IgD-negative memory B cell (primary cell): ENCODE results near the gene GALNT10. TPM values are rescaled to one million over a fixed set of nuclear protein-coding genes. Genes with fewer than 3 reads are reported as not detected.

Experiments
- H3K27ac Mint-ChIP-seq, 3 donors: one replicate each; pipeline ENCODE4 v1.8.0; 2020 to 2022; ENCODE audit warnings: mild to moderate bottlenecking in 3 of 3, mixed read lengths in 3 of 3, moderate library complexity in 1 of 3
- H3K27me3 Mint-ChIP-seq: one replicate; pipeline ENCODE4 v1.8.0; 2021; ENCODE audit warnings: mixed read lengths
- H3K36me3 Mint-ChIP-seq: one replicate; pipeline ENCODE4 v1.8.0; 2020; ENCODE audit warnings: mild to moderate bottlenecking, mixed read lengths
- H3K4me1 Mint-ChIP-seq, 3 donors: one replicate each; pipeline ENCODE4 v1.8.0; 2020 to 2022; ENCODE audit warnings: mixed read lengths in 3 of 3, mild to moderate bottlenecking in 1 of 3
- H3K4me3 Mint-ChIP-seq, 4 donors: one replicate each; pipeline ENCODE4 v1.8.0; 2020 to 2022; ENCODE audit warnings: mild to moderate bottlenecking in 4 of 4, mixed read lengths in 4 of 4, moderate library complexity in 3 of 4
- H3K9me3 Mint-ChIP-seq, 3 donors: one replicate each; pipeline ENCODE4 v1.8.0; 2020 to 2021; ENCODE audit warnings: mixed read lengths in 3 of 3, mild to moderate bottlenecking in 1 of 3
- polyA plus RNA-seq: library from polyadenylated mRNA; unstranded; fragments of 300-500 nt; fragmentation: Illumina TruSeq; gene quantifications from one replicate; pipeline ENCODE4 v1.2.3, GENCODE V29; 2021

Gene GALNT10
- polyA plus RNA-seq, 1 donor from 2014 or later, result 25.0 TPM

DNA sequence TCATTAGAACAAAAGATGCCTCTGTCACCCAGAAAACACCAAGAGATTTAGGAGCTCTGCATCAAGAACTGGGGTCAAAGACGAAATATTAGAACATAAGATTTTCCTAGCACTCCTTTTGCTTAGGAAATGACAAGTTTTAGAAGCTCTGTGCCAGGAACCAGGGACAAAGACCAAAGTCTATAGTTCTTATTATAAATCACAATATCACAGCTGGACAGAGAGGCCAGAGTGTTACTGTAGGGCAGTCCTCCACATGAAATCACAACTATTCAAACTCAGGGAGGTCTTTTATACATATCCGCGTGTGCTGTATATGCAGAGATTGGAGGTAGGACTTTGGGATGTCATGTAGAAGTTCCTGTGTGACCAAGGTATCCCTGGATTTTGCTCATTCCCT, 138.5 kb downstream of the GALNT10 start:
- no peak overlapping the region for H3K27ac Mint-ChIP-seq
- no peaks in the 10 kb centered on the region for H3K27me3 Mint-ChIP-seq
- peaks cover 0 to 4% (median 2%) of the 10 kb centered on the region in 3 donors for H3K4me1 Mint-ChIP-seq
- peaks cover 6% of the 10 kb centered on the region for H3K36me3 Mint-ChIP-seq
- no peaks in the 10 kb centered on the region for H3K9me3 Mint-ChIP-seq
- H3K4me3 Mint-ChIP-seq, result no peak overlapping the region

DNA sequence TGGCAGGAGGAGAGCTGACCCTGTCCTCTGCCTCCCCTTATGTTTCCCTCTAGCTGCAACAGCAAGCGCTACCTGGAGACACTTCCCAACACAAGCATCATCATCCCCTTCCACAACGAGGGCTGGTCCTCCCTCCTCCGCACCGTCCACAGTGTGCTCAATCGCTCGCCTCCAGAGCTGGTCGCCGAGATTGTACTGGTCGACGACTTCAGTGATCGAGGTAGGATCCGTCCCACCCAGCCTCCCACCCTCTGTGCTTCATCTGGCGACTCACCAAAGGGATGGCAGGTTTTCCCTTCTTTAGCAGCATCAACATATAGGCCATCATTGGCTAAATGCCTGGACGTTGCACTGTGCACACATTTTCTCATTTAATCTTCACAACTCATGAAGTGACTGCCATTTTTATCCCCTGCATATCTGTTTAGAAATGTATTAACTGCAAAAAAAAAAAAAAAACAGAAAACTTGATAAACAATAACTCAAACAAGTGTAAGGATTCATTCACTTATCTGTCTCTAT, 139.0 kb downstream of the GALNT10 start:
- Mint-ChIP-seq H3K27ac (no peak overlapping the region), H3K27me3 (no peaks in the 10 kb centered on the region), H3K4me3 (no peak overlapping the region), H3K4me1 (peaks cover 0 to 4% (median 0%) of the 10 kb centered on the region in 3 donors), H3K36me3 (peaks cover 2% of the 10 kb centered on the region), H3K9me3 (no peaks in the 10 kb centered on the region)

DNA sequence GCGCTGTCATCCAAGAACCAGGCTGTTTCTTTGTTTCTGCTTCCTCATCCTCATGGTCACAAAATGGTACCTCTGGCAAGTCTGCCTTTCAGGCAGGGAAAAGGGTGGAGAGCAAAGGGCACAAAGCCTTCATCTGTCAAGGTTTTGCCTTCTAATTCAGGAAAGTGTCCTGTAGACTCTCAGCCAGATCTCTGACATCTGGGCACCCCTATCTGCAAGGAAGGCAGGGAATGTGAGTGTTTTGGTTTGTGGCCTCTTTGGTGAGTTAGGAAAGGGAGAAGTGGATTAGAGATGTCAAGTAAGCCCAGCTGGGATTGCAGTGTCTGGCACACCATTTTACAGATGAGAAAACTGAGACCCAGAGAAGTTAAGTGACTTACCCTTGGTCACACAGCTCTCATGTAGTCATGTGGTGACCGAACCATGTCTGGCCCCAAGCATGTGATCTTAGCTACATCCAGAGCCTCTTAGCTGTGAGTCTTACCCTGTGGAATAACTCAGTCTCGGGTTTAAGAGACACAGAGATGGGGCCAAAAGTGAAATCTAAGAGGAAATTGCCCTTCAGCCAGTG, 139.6 kb downstream of the GALNT10 start:
- Mint-ChIP-seq H3K27ac (no peak overlapping the region), H3K9me3 (no peaks in the 10 kb centered on the region), H3K36me3 (peaks cover 2% of the 10 kb centered on the region), H3K27me3 (no peaks in the 10 kb centered on the region), H3K4me1 (peaks cover 0 to 4% (median 0%) of the 10 kb centered on the region in 3 donors), H3K4me3 (peak overlapping the region in 1 of 4 donors; percentile 63)

DNA sequence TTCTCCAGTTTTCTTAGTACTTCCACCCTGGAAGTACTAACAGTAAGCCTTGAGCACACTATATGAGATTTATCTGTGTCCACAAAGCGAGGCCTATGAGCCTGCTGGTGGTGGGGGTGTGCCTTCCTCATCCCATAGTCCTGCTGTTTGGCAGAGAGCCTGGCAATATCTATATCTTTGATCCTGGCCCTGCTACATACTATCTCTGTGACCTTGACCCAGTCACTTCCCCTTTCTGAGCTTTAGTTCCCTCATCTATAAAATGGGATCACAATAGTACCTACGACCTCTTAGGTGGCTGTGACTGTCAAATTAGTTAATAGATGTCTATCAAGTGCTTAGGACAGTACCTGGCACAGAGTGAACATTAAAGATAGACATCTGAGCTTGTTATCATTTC, 140.7 kb downstream of the GALNT10 start:
- Mint-ChIP-seq H3K4me1 (peaks cover 0 to 4% (median 0%) of the 10 kb centered on the region in 3 donors), H3K9me3 (no peaks in the 10 kb centered on the region), H3K27ac (no peak overlapping the region), H3K36me3 (peaks cover 2% of the 10 kb centered on the region), H3K27me3 (no peaks in the 10 kb centered on the region), H3K4me3 (no peak overlapping the region)

DNA sequence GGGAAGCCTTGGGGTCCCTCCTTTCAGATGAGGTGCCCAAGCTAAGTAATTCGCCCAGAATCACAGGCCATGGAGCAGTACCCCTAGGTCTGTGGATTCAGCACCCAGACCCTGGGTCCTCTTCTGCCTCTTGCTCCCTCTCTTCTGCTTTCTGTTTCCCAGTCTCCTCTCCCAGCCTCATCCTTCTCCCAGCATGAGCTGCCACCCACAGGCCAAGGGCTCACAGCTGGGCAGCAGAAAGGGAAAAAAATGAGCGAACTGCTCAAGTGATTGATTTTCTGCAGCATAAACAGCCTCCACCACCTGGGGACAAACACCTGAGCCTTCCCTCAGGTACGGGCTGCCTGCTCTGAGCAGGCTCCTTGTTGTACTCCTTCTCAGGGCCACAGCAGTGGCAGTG, 141.4 kb downstream of the GALNT10 start:
- Mint-ChIP-seq H3K9me3 (no peaks in the 10 kb centered on the region), H3K4me3 (no peak overlapping the region), H3K4me1 (peaks cover 0 to 3% (median 0%) of the 10 kb centered on the region in 3 donors), H3K27me3 (no peaks in the 10 kb centered on the region), H3K36me3 (peaks cover 3% of the 10 kb centered on the region), H3K27ac (no peak overlapping the region)

DNA sequence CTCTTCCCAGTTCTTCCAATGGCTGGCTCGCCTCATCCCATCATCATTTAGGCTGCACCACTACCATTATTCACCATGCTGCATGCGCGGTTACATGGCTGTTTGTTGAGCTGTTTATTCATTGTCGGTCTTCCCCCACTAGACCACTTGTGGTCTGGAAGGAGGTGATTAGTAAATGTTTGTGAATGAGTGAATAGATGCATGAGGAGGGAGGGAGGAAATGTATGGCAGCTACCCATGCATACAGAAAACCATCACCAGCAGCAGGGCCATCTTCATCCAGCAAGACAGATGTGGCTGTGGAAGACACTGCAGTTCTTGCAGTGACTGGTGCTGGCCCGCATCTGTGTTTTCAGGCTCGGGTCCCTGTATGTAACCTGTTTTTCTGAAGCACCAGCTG, 141.9 kb downstream of the GALNT10 start:
- no peak overlapping the region for H3K4me3 Mint-ChIP-seq

DNA sequence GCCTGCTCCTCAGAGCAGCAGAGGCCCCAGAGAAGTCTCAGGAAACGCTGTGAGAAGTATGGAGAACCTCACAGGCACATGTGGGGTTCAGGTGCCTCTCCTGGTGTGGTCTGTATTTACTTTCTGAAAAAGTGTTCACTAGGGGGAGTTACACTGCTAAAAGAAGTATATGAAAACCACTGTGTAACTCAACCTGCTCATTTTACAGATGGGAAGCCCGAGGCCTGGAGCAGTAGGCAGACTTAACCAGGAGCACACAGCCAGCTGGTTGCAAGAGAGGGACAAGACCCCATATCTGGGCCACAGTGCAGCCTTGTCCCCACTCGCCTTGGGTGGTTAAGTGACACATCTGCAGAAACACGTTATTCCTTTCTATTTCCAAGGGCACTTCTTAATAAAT, 142.5 kb downstream of the GALNT10 start:
- Mint-ChIP-seq H3K9me3 (no peaks in the 10 kb centered on the region), H3K4me1 (peaks cover 0 to 3% (median 0%) of the 10 kb centered on the region in 3 donors), H3K36me3 (peaks cover 6% of the 10 kb centered on the region), H3K27ac (no peak overlapping the region), H3K27me3 (no peaks in the 10 kb centered on the region), H3K4me3 (no peak overlapping the region)

More for the DNA sequence above, 141.9 kb downstream of the GALNT10 start:
- Mint-ChIP-seq H3K27me3 (no peaks in the 10 kb centered on the region), H3K36me3 (peaks cover 4% of the 10 kb centered on the region), H3K27ac (no peak overlapping the region), H3K9me3 (no peaks in the 10 kb centered on the region), H3K4me1 (peaks cover 0 to 3% (median 0%) of the 10 kb centered on the region in 3 donors)

DNA sequence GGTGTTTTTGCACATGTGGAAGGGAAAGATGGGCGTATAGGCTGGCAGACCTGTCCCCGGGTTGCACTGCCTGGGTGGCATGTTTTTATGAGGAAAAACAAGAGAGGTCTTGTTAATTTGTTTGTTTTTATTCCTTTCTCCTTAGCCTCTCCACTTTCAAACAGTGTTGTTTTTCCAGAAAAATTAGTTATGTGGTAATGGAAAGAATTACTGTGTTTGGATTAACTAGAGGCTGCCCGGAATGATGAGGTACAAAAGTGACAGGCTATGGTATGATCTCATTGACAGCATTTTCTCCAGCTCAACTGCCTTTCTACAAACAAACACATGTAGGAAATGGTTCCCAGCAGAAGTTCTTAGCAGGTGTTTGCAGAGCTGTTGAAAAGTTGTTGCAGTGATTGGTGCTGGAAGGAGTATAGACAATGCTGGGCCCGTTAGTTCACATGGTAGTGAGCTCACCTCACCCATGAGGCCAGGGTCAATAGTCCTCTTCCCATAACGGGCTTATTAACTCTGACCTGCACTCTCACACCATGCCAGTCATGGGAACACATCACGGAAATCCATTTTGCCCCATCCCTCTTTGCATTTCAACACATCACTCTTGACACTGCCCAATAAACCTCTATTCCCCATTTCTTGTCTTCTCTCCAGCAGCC, 144.0 kb downstream of the GALNT10 start:
- H3K36me3 Mint-ChIP-seq, result peaks cover 6% of the 10 kb centered on the region
- no peak overlapping the region for H3K27ac Mint-ChIP-seq
- no peaks in the 10 kb centered on the region for H3K27me3 Mint-ChIP-seq
- no peaks in the 10 kb centered on the region for H3K9me3 Mint-ChIP-seq
- H3K4me3 Mint-ChIP-seq, result no peak overlapping the region
- H3K4me1 Mint-ChIP-seq, result peaks cover 0 to 3% (median 0%) of the 10 kb centered on the region in 3 donors

DNA sequence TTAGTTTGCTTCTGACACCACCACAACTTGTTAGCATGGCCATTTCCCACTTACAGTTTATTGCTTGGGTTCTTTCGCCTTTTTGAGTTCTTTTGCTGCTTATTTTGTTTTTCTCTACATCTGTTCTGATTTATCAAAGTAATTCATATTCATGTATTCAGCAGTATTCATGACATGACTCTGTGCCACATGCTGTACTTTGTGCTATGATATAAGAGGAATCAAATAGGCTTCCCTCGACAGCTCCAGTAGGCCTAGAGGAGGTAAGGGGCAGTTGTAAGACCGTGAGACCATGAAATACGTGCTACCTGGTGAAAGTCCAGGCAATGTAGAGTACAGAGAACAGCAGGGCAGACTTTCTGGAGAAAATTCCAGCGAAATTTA, 144.5 kb downstream of the GALNT10 start:
- H3K27ac Mint-ChIP-seq, result no peak overlapping the region
- peaks cover 6% of the 10 kb centered on the region for H3K36me3 Mint-ChIP-seq
- no peaks in the 10 kb centered on the region for H3K9me3 Mint-ChIP-seq
- no peaks in the 10 kb centered on the region for H3K27me3 Mint-ChIP-seq
- peaks cover 0 to 3% (median 0%) of the 10 kb centered on the region in 3 donors for H3K4me1 Mint-ChIP-seq
- H3K4me3 Mint-ChIP-seq, result no peak overlapping the region

DNA sequence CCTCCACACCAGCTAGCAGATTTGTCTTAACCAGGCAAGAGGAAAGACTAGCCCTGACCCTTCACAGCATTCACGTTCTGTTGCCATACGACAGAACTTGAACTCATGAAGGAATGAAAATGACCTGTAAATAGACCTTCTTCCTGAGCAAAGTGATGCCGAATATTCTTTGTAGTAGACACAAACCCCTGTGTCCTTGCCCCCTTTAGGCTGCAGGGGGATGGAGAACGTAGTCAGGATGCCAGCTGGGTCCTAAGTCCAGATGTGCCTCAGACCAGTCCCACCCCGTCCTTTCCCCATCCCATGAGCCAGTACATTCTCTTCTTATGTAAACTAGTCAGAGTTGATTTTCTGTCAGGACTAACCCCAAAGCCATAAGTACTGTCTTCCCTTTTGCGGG, 151.1 kb downstream of the GALNT10 start:
- Mint-ChIP-seq H3K4me3 (no peak overlapping the region), H3K27me3 (no peaks in the 10 kb centered on the region), H3K4me1 (peaks cover 4 to 7% (median 6%) of the 10 kb centered on the region in 3 donors), H3K9me3 (no peaks in the 10 kb centered on the region), H3K36me3 (peaks cover 6% of the 10 kb centered on the region), H3K27ac (peak overlapping the region in 1 of 3 donors; percentile 43)

DNA sequence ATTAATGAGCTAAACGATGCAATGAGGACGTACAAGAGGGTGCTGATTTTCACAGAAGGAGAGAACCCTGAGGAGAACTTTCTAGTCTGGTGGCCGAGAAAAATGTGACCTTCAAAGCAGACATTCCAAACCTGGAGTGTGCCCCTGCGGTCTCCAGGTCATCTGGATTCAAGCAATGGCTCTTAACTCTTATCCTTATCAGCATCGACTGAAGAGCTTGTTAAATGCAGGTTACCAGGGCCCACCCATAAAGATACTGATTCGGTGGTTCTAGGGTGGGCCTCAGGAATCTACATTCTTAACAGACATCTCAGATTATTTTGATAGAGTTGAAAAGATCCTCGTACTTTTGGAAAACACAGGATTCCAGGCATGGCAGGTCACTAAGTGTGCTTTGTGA, 151.7 kb downstream of the GALNT10 start:
- Mint-ChIP-seq H3K27ac (no peak overlapping the region), H3K36me3 (peaks cover 6% of the 10 kb centered on the region), H3K4me1 (peaks cover 4 to 7% (median 6%) of the 10 kb centered on the region in 3 donors), H3K27me3 (no peaks in the 10 kb centered on the region), H3K9me3 (no peaks in the 10 kb centered on the region), H3K4me3 (no peak overlapping the region)

DNA sequence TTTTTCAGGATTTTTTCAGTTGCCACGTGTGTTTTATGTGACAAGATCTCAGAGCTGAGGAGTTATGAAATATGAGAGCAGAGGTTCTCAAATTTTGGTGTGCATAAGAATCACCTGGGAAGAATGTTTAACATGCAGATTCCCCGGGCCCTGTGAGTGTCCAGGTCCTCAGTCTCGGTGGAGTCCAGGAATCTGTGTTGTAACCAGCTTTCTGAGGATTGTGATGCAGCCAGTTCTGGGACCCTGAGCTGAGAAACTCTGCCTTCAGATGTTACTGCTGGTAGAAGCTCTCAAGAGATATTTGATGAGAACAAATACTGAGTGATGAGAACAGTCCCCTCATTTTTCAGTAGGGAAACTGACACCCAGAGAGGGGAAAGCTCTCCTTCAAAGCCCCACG, 152.4 kb downstream of the GALNT10 start:
- Mint-ChIP-seq H3K9me3 (no peaks in the 10 kb centered on the region), H3K4me1 (peaks cover 4 to 7% (median 6%) of the 10 kb centered on the region in 3 donors)

DNA sequence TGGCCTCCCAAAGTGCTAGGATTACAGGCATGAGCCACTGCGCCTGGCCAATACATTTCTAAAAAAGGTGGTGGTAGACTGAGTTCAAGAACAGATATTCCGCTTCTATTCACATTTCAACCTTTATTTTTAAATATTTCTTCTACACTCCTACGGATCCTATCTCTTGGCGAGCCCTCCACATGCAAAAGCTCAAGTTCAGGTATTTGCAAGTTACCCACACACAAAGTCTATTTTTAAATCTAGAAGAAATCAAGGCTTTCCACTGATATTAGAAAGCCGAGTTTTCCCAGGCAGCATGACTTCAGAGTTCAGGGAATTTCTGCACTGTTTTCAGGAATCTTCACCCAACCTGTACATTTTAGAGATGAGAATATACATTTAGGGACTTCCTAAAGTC, 153.9 kb downstream of the GALNT10 start:
- H3K27me3 Mint-ChIP-seq, result no peaks in the 10 kb centered on the region
- H3K4me3 Mint-ChIP-seq, result no peak overlapping the region
- H3K4me1 Mint-ChIP-seq, result peaks cover 4 to 7% (median 6%) of the 10 kb centered on the region in 3 donors
- H3K9me3 Mint-ChIP-seq, result no peaks in the 10 kb centered on the region
- H3K36me3 Mint-ChIP-seq, result peaks cover 4% of the 10 kb centered on the region
- H3K27ac Mint-ChIP-seq, result no peak overlapping the region

More for the DNA sequence above, 152.4 kb downstream of the GALNT10 start:
- peak overlapping the region in 1 of 3 donors; percentile 78 for H3K27ac Mint-ChIP-seq
- no peak overlapping the region for H3K4me3 Mint-ChIP-seq
- no peaks in the 10 kb centered on the region for H3K27me3 Mint-ChIP-seq
- peaks cover 3% of the 10 kb centered on the region for H3K36me3 Mint-ChIP-seq

DNA sequence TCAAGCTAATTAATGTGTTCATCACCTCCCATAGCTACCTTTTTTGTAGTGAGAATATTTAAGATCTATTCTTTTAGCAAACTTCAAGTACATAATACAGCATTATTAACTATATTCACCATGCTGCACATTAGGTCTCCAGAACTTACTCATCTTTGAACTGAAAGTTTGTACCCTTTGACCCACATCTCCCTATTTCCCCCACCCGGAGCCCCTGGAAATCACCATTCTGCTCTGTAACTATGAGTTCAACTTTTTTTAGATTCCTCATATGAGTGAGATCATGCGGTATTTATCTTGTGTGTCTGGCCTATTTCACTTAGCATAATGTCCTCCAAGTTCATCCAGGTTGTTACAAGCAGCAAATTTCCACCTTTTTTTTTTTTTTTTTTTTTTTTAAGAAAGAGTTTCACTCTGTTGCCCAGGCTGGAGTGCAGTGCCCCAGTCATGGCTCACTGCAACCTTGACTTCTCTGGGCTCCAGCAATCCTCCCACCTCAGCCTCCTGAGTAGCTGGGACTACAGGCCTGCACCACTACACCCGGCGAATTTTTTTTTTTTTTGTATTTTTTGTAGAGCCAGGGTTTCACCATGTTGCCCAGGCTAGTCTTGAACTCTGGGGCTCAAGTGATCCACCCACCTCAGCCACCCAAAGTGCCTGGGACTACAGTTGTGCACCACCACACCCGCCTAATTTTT, 154.9 kb downstream of the GALNT10 start:
- no peak overlapping the region for H3K4me3 Mint-ChIP-seq
- peaks cover 4% of the 10 kb centered on the region for H3K36me3 Mint-ChIP-seq
- no peaks in the 10 kb centered on the region for H3K9me3 Mint-ChIP-seq
- peaks cover 4 to 7% (median 6%) of the 10 kb centered on the region in 3 donors for H3K4me1 Mint-ChIP-seq
- H3K27ac Mint-ChIP-seq, result peak overlapping the region in 1 of 3 donors; percentile 11
- H3K27me3 Mint-ChIP-seq, result no peaks in the 10 kb centered on the region

DNA sequence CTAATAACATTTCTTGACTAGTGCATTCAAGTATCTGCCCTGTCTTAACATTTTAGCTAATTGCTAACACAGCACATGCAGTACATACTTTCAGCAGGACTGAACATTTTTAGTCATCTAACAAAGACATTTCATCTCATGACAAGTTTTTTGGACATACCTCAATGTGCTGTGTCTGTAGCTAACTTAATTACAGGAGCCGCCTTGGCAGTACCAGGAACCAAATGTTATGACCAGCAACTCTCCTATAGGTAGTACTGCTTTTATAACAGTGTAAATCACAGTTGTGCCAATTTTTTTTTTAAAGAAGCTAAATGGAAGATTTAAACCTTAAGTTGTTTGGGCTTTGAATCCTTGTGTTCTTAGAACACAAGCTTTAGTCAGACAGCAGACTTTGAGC, 155.9 kb downstream of the GALNT10 start:
- Mint-ChIP-seq H3K27ac (no peak overlapping the region), H3K4me1 (peaks cover 4 to 7% (median 6%) of the 10 kb centered on the region in 3 donors), H3K27me3 (no peaks in the 10 kb centered on the region), H3K9me3 (no peaks in the 10 kb centered on the region), H3K36me3 (peaks cover 4% of the 10 kb centered on the region), H3K4me3 (no peak overlapping the region)
